GM23338 (cell line): ENCODE results near the gene ARHGEF17. TPM values are rescaled to one million over a fixed set of nuclear protein-coding genes. Genes with fewer than 3 reads are reported as not detected.

Experiments used
- ATAC-seq: fragments of 200-7000 bp; cut with Tn5 transposase; 3 replicates; pipeline ENCODE4 v1.9.1; 2020
- DNase-seq: peaks from one replicate; pipeline ENCODE4 v3.0.0-alpha.2; 2015; ENCODE audit warnings: low spot score
- H2AFZ ChIP-seq: fragments of 200-600 bp; sonication (generic); 2 replicates; pipeline ENCODE4 v1.8.0; 2016; ENCODE audit warnings: antibody characterized with exemption, mild to moderate bottlenecking, moderate library complexity
- H3F3A ChIP-seq: fragments of 200-600 bp; sonication (generic); replicated peaks from 2 replicates; pipeline ENCODE4 v1.8.0; 2017; ENCODE audit warnings: antibody characterized with exemption, mixed run types, low read depth
- H3K27ac ChIP-seq: fragments of 200-600 bp; sonication (generic); 2 replicates; pipeline ENCODE4 v1.6.1; 2016; ENCODE audit warnings: low read depth
- H3K27me3 ChIP-seq: fragments of 200-600 bp; sonication (generic); 2 replicates; pipeline ENCODE4 v1.8.0; 2016; ENCODE audit warnings: mild to moderate bottlenecking, mixed run types, moderate library complexity; ENCODE audit not compliant: insufficient read depth
- H3K36me3 ChIP-seq: fragments of 200-600 bp; sonication (generic); 2 replicates; pipeline ENCODE4 v1.8.0; 2016; ENCODE audit warnings: mild to moderate bottlenecking; ENCODE audit not compliant: insufficient read depth
- H3K4me1 ChIP-seq: fragments of 200-600 bp; sonication (generic); 2 replicates; pipeline ENCODE4 v1.8.0; 2016; ENCODE audit warnings: mild to moderate bottlenecking, moderate library complexity; ENCODE audit not compliant: insufficient read depth
- H3K4me2 ChIP-seq: fragments of 200-600 bp; sonication (generic); 2 replicates; pipeline ENCODE4 v1.7.1; 2017; ENCODE audit warnings: mixed run types
- H3K4me3 ChIP-seq: fragments of 200-600 bp; sonication (generic); 2 replicates; pipeline ENCODE4 v1.6.1; 2016; ENCODE audit warnings: mixed run types
- H3K79me2 ChIP-seq: fragments of 200-600 bp; sonication (generic); replicated peaks from 2 replicates; pipeline ENCODE4 v1.8.0; 2017; ENCODE audit warnings: mild to moderate bottlenecking; ENCODE audit not compliant: insufficient read depth
- H3K9me2 ChIP-seq: fragments of 200-600 bp; sonication (generic); 2 replicates; pipeline ENCODE4 v1.8.0; 2017; ENCODE audit not compliant: insufficient read depth
- H4K20me1 ChIP-seq: fragments of 200-600 bp; sonication (generic); replicated peaks from 2 replicates; pipeline ENCODE4 v1.8.0; 2017; ENCODE audit warnings: mild to moderate bottlenecking; ENCODE audit not compliant: insufficient read depth
- H3K27ac Mint-ChIP-seq: 2 replicates; pipeline ENCODE4 v1.8.0; 2020; ENCODE audit warnings: inconsistent platforms, mild to moderate bottlenecking, moderate library complexity, mixed read lengths
- H3K27me3 Mint-ChIP-seq: 3 replicates; pipeline ENCODE4 v1.8.0; 2022; ENCODE audit warnings: low read depth, mild to moderate bottlenecking, moderate library complexity, mixed read lengths, inconsistent platforms; ENCODE audit not compliant: insufficient read depth, poor library complexity
- H3K36me3 Mint-ChIP-seq: 3 replicates; pipeline ENCODE4 v1.8.0; 2021; ENCODE audit warnings: low read depth, mild to moderate bottlenecking, inconsistent platforms, moderate library complexity, mixed read lengths
- H3K4me1 Mint-ChIP-seq: 3 replicates; pipeline ENCODE4 v1.8.0; 2020; ENCODE audit warnings: mild to moderate bottlenecking, inconsistent platforms, mixed read lengths
- H3K4me3 Mint-ChIP-seq: 3 replicates; pipeline ENCODE4 v1.8.0; 2021; ENCODE audit warnings: moderate library complexity, mild to moderate bottlenecking, inconsistent platforms, mixed read lengths
- H3K9me3 Mint-ChIP-seq: 3 replicates; pipeline ENCODE4 v1.8.0; 2020; ENCODE audit warnings: moderate library complexity, mild to moderate bottlenecking, inconsistent platforms, mixed read lengths
- CREB1 ChIP-seq: fragments of 250-450 bp; sonication (Bioruptor Pico); IDR thresholded peaks from 2 replicates; pipeline ENCODE4 v1.5.0; 2020; ENCODE audit warnings: low read depth, mild to moderate bottlenecking, moderate library complexity
- CTCF ChIP-seq, 2 experiments: fragments of 200-600 bp in 1 of 2; sonication (generic) in 1 of 2; conservative IDR thresholded peaks; 2 replicates each; pipeline versions ENCODE4 v1.5.1 to v1.6.1; 2016 to 2017; ENCODE audit warnings: antibody characterized with exemption in 2 of 2, low read depth in 2 of 2, mild to moderate bottlenecking in 2 of 2, moderate library complexity in 1 of 2
- ETS1 ChIP-seq: IDR thresholded peaks from 2 replicates; pipeline ENCODE4 v1.6.1; 2016; ENCODE audit warnings: antibody characterized with exemption
- EZH2 ChIP-seq: fragments of 200-600 bp; sonication (generic); IDR thresholded peaks from one replicate; pipeline ENCODE4 v1.8.0; 2017; ENCODE audit warnings: antibody characterized with exemption, mild to moderate bottlenecking, low read depth; ENCODE audit not compliant: unreplicated experiment
- EZH2phosphoT487 ChIP-seq: fragments of 200-600 bp; sonication (generic); IDR thresholded peaks from one replicate; pipeline ENCODE4 v1.8.1; 2018; ENCODE audit warnings: antibody characterized with exemption; ENCODE audit not compliant: unreplicated experiment
- JUNB ChIP-seq: IDR thresholded peaks from one replicate; pipeline ENCODE4 v1.6.1; 2016; ENCODE audit warnings: antibody characterized with exemption; ENCODE audit not compliant: unreplicated experiment
- NANOG ChIP-seq: IDR thresholded peaks from 2 replicates; pipeline ENCODE4 v1.6.1; 2016; ENCODE audit warnings: antibody characterized with exemption, borderline replicate concordance
- POLR2AphosphoS5 ChIP-seq: IDR thresholded peaks from 2 replicates; pipeline ENCODE4 v1.6.1; 2016; ENCODE audit warnings: antibody characterized with exemption, low read depth
- REST ChIP-seq: IDR thresholded peaks from one replicate; pipeline ENCODE4 v1.6.1; 2018; ENCODE audit warnings: antibody characterized with exemption; ENCODE audit not compliant: unreplicated experiment
- STAT1 ChIP-seq: IDR thresholded peaks from one replicate; pipeline ENCODE4 v1.6.1; 2016; ENCODE audit warnings: antibody characterized with exemption; ENCODE audit not compliant: unreplicated experiment
- ZNF114 ChIP-seq: fragments of 250-450 bp; sonication (Bioruptor Pico); IDR thresholded peaks from 2 replicates; pipeline ENCODE4 v1.5.0; 2020; ENCODE audit warnings: mild to moderate bottlenecking, moderate library complexity
- ZNF331 ChIP-seq: fragments of 250-450 bp; sonication (Bioruptor Pico); IDR thresholded peaks from 2 replicates; pipeline ENCODE4 v1.5.0; 2020; ENCODE audit warnings: low read depth, mild to moderate bottlenecking, moderate library complexity
- ZNF462 ChIP-seq: fragments of 250-450 bp; sonication (Bioruptor Pico); IDR thresholded peaks from 2 replicates; pipeline ENCODE4 v1.5.0; 2020; ENCODE audit warnings: mild to moderate bottlenecking, moderate library complexity
- polyA plus RNA-seq: library from polyadenylated mRNA; unstranded; fragments of >200 nt; fragmentation: Nextera tagmentation; extraction: Ambion mirVana; gene quantifications from 2 replicates; pipeline ENCODE4 v1.2.1, GENCODE V29; 2016
- total RNA-seq: library from RNA; depleted of rRNA; stranded (reverse); fragments of >200 nt; shearing (Covaris generic); gene quantifications from 2 replicates; pipeline ENCODE4 v1.2.3, GENCODE V29; 2014

The ARHGEF17 gene
- total and polyA plus RNA-seq, 2 experiments from 2014 or later = 2.9 to 15.0 TPM

GRCh38 chr11:73404506-73405145 is 96.5 kb downstream of the ARHGEF17 start:
- no peaks in the 10 kb centered on the region for H3K27me3 ChIP-seq
- H3K36me3 ChIP-seq = no peaks in the 10 kb centered on the region
- H3K4me1 ChIP-seq = no peaks in the 10 kb centered on the region
- Mint-ChIP-seq H3K27me3 (no peaks in the 10 kb centered on the region), H3K36me3 (peaks cover 11% of the 10 kb centered on the region), H3K4me1 (peaks cover 5% of the 10 kb centered on the region; the same call in 1 of the 3 replicates), H3K9me3 (no peaks in the 10 kb centered on the region), H3K27ac (no peak overlapping the region), H3K4me3 (no peak overlapping the region)
- H3F3A ChIP-seq = 0 out of 2 replicates have a peak, but pooled peaks cover 2% of the 10 kb centered on the region
- no peak overlapping the region for H3K4me3 ChIP-seq
- ATAC-seq = no peak
- no peak overlapping the region for H3K27ac ChIP-seq
- H3K4me2 ChIP-seq = no peak overlapping the region
- no peaks in the 10 kb centered on the region for H3K79me2 ChIP-seq
- DNase-seq = no peak
- no peak for TF ChIP-seq CREB1 (CRISPR knock-in tag)
- no peak for TF ChIP-seq ETS1
- TF ChIP-seq NANOG = no peak
- no peak for TF ChIP-seq JUNB
- no peak for TF ChIP-seq CTCF (conservative IDR thresholded peaks at IDR 0.05; ENCODE audit: low read depth in 2 of 2)
- no peak for TF ChIP-seq ZNF462 (CRISPR knock-in tag)
- TF ChIP-seq ZNF331 (CRISPR knock-in tag) = no peak
- TF ChIP-seq POLR2AphosphoS5 = no peak
- TF ChIP-seq EZH2phosphoT487 = no peak
- no peak for TF ChIP-seq EZH2
- no peak for TF ChIP-seq ZNF114 (CRISPR knock-in tag)
- no peak for TF ChIP-seq REST
- no peak for TF ChIP-seq STAT1
- no peak overlapping the region for H2AFZ ChIP-seq
- H4K20me1 ChIP-seq = no peaks in the 10 kb centered on the region; the same call in 1 of the 2 replicates
- no peaks in the 10 kb centered on the region for H3K9me2 ChIP-seq
